SK-N-MC (cell line): ENCODE results near the gene PPP1R15B.

Experiments used
- EZH2 ChIP-seq: fragments of 200-600 bp; sonication (generic); IDR thresholded peaks from one replicate; pipeline ENCODE4 v1.6.1; 2017; ENCODE audit warnings: antibody characterized with exemption
- POLR2AphosphoS5 ChIP-seq: IDR thresholded peaks from 2 replicates; pipeline ENCODE4 v1.6.1; 2012; ENCODE audit warnings: mild to moderate bottlenecking, low read depth, low read length, borderline replicate concordance

- TF ChIP-seq POLR2AphosphoS5 (no peak), EZH2 (no peak)
Measured at GRCh38 chr1:204368996-204369726, 42.5 kb downstream of the PPP1R15B start.
